ENCODE data around the gene WDR54. TPM values are rescaled to one million over a fixed set of nuclear protein-coding genes. Genes with fewer than 3 reads are reported as not detected.

WDR54 gene
- total and polyA plus RNA-seq, 2 donors (not counting 3 experiments of a cell fraction or from before 2014, with no cell fraction given), result 21.7 to 46.3 TPM

DNA sequence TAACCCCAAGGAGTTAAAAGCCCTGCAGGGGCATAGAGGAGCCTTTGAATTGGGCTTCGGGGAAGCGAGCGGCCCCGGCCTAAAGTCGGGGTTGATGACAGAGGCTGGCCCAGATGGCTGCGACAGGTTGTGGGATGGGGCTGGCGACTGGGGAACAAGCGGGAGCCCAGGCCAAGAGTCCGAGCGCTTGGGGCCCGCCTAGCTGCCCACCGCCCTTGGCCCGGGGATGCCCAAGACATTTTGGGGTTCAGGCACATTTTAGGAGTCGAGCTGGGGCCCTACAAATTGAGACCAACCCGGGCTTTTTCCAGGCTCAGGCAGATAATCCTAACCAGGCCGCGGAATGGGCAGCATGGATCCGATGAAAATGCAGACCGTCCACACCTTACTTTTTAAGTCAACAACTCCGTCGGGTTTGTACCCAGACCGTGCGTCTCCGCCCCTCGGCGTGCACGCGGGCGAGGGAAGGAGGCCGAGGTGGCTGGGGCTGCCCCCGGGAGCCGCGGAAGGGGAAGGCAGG lies 19.7 kb downstream of the WDR54 start:
- dilution Hi-C loops (cut with MboI; ENCODE audit: extremely low pct_ligation_motif_present, low sequenced_read_pairs), result no loop called here
- H3K9me1 ChIP-seq (replicated peaks; ENCODE audit: control insufficient read depth, extremely low read depth, insufficient read depth, low read length), result no peaks in the 10 kb centered on the region
- H2AFZ ChIP-seq (ENCODE audit: low read depth, low read length), result peak overlapping the region; percentile 28
- no peaks in the 10 kb centered on the region for H3K36me3 ChIP-seq (ENCODE audit: control insufficient read depth in 2 of 2, extremely low read depth in 1 of 2, insufficient read depth in 2 of 2, low read length in 2 of 2)
- peaks cover 18 to 32% of the 10 kb centered on the region in 2 experiments for H3K27me3 ChIP-seq (ENCODE audit: control insufficient read depth in 2 of 2, insufficient read depth in 2 of 2, low read length in 2 of 2)
- ChIA-PET CTCF (interaction anchor here (1.1 kb wide), 1 partner anchor 106 kb away, joined by 5 read pairs; no protein-coding TSS in a partner anchor), POLR2A (no interaction called here)
- no peak overlapping the region for H3K9ac ChIP-seq (replicated peaks; ENCODE audit: extremely low read depth, insufficient read depth, low read length)
- H3K9me3 ChIP-seq (replicated peaks; ENCODE audit: control insufficient read depth, insufficient read depth, low read length), result no peaks in the 10 kb centered on the region
- no peak overlapping the region for H3K4me3 ChIP-seq (replicated peaks in 1 of 3; ENCODE audit: insufficient read depth in 1 of 3, low read depth in 1 of 3, low read length in 3 of 3)
- no peaks in the 10 kb centered on the region for H4K20me1 ChIP-seq (replicated peaks; ENCODE audit: control insufficient read depth, extremely low read depth, insufficient read depth, low read length)
- no TSS peak for BruUV-seq (replicated peaks)
- DNase-seq (ENCODE audit: low read depth, low spot score) (no peak), FAIRE-seq (no peak)
- no peak for TF ChIP-seq GATA2 (IDR thresholded peaks at IDR 0.05; ENCODE audit: insufficient read depth, insufficient read length, low read depth, low read length)
- peak; percentile 99 for TF ChIP-seq EZH2 (IDR thresholded peaks at IDR 0.05; ENCODE audit: borderline replicate concordance, low read depth, low read length, severe bottlenecking)
- H3K4me2 ChIP-seq (ENCODE audit: insufficient read depth, low read length), result peak overlapping the region; percentile 48
- peaks cover 27% of the 10 kb centered on the region for H3K4me1 ChIP-seq (ENCODE audit: control insufficient read depth, extremely low read depth, insufficient read depth, low read length)
- no peak overlapping the region for H3K27ac ChIP-seq (ENCODE audit: insufficient read depth, low read depth, low read length)
- no peaks in the 10 kb centered on the region for H3K79me2 ChIP-seq (ENCODE audit: control insufficient read depth, insufficient read depth, low read length)
- intact Hi-C loops (cut with micrococcal nuclease), result no loop called here

DNA sequence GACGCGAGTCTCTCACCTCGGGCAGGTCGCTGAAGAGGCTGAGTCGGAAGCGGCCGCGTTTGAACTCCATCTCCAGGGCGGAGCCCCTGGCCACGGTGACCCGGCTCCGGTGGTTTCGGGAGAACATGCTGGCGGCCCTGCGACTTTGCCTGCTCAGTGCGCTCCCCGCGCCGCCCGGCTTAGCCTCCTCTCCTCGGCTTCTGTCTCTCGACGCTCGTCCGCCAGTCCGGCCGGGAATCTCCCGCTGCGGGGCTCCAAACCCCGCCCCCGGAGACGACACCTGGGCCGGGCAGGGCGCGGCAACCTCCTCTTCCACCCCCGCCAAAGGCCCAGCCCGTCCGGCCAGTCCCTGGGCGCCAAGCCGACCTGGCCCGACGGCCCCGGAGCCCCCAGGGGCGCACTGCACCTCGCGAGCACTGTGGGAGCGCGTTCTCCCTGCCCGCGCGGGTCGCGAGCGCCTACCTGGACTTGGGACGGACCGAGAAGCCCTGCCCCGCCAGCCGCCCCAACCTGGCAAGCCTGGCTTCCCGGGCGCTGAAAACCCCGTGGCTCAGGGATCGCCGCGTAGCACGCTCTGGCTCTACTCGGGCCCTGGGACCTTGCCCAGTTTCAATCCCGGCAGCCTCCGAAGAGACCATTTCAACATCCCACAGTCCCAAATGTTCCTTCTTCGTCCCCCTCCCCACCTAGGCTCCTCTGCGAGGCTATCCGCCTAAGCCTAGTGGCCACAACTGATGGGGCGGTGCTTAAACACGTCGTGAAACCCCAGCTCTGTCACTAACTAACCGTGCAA lies 20.4 kb downstream of the WDR54 start, which contains the start of gene RTKN:
Gene RTKN, minus strand, starts transcription at position 248 of the 793 bp plus-strand sequence. Its CDS starts 121 bp downstream, at position 127.
- Histone ChIP-seq H3K9me1 (replicated peaks; ENCODE audit: control insufficient read depth, extremely low read depth, insufficient read depth, low read length) (no peaks in the 10 kb centered on the region), H3K9me3 (replicated peaks; ENCODE audit: control insufficient read depth, insufficient read depth, low read length) (no peaks in the 10 kb centered on the region), H3K79me2 (ENCODE audit: control insufficient read depth, insufficient read depth, low read length) (no peaks in the 10 kb centered on the region), H3K4me2 (ENCODE audit: insufficient read depth, low read length) (peak within 1 kb of the TSS; percentile 48), H3K4me1 (ENCODE audit: control insufficient read depth, extremely low read depth, insufficient read depth, low read length) (peaks cover 27% of the 10 kb centered on the region), H3K27me3 (ENCODE audit: control insufficient read depth in 2 of 2, insufficient read depth in 2 of 2, low read length in 2 of 2) (peaks cover 18 to 32% of the 10 kb centered on the region in 2 experiments), H3K4me3 (replicated peaks in 1 of 3; ENCODE audit: insufficient read depth in 1 of 3, low read depth in 1 of 3, low read length in 3 of 3) (peak within 1 kb of the TSS in 2 of 3 experiments; percentile 14 to 15), H4K20me1 (replicated peaks; ENCODE audit: control insufficient read depth, extremely low read depth, insufficient read depth, low read length) (no peaks in the 10 kb centered on the region), H3K9ac (replicated peaks; ENCODE audit: extremely low read depth, insufficient read depth, low read length) (peak within 1 kb of the TSS; percentile 18), H2AFZ (ENCODE audit: low read depth, low read length) (peak within 1 kb of the TSS; percentile 38), H3K36me3 (ENCODE audit: control insufficient read depth in 2 of 2, extremely low read depth in 1 of 2, insufficient read depth in 2 of 2, low read length in 2 of 2) (no peaks in the 10 kb centered on the region), H3K27ac (ENCODE audit: insufficient read depth, low read depth, low read length) (no peak within 1 kb of the TSS)
- DNase-seq (ENCODE audit: low read depth, low spot score), result no peak
- dilution Hi-C loops (cut with MboI; ENCODE audit: extremely low pct_ligation_motif_present, low sequenced_read_pairs) (no loop called here), intact Hi-C loops (cut with micrococcal nuclease) (no loop called here)
- no peak for FAIRE-seq
- TF ChIP-seq FOS (IDR thresholded peaks at IDR 0.05; ENCODE audit: borderline replicate concordance, insufficient read depth, low read length), result no peak
- TF ChIP-seq, protein P1, sequence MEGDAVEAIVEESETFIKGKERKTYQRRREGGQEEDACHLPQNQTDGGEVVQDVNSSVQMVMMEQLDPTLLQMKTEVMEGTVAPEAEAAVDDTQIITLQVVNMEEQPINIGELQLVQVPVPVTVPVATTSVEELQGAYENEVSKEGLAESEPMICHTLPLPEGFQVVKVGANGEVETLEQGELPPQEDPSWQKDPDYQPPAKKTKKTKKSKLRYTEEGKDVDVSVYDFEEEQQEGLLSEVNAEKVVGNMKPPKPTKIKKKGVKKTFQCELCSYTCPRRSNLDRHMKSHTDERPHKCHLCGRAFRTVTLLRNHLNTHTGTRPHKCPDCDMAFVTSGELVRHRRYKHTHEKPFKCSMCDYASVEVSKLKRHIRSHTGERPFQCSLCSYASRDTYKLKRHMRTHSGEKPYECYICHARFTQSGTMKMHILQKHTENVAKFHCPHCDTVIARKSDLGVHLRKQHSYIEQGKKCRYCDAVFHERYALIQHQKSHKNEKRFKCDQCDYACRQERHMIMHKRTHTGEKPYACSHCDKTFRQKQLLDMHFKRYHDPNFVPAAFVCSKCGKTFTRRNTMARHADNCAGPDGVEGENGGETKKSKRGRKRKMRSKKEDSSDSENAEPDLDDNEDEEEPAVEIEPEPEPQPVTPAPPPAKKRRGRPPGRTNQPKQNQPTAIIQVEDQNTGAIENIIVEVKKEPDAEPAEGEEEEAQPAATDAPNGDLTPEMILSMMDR (IDR thresholded peaks at IDR 0.05; ENCODE audit: extremely low read depth in 1 of 2, insufficient read depth in 1 of 2, low read depth in 1 of 2, low read length in 2 of 2), result no peak
- TF ChIP-seq MYC (IDR thresholded peaks at IDR 0.05; ENCODE audit: low read depth, low read length), result no peak
- TF ChIP-seq, protein P2, sequence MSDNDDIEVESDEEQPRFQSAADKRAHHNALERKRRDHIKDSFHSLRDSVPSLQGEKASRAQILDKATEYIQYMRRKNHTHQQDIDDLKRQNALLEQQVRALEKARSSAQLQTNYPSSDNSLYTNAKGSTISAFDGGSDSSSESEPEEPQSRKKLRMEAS (IDR thresholded peaks at IDR 0.05; ENCODE audit: insufficient read depth, insufficient read length), result no peak
- peak; percentile 98 for TF ChIP-seq EZH2 (IDR thresholded peaks at IDR 0.05; ENCODE audit: borderline replicate concordance, low read depth, low read length, severe bottlenecking)
- no peak for TF ChIP-seq POLR2A (IDR thresholded peaks at IDR 0.05; ENCODE audit: low read depth, low read length)
- ChIA-PET CTCF (no interaction called here), POLR2A (no interaction called here)
- BruUV-seq (replicated peaks), result no TSS peak
